ENCODE data around the gene ATXN3L. TPM values are rescaled to one million over a fixed set of nuclear protein-coding genes. Genes with fewer than 3 reads are reported as not detected.

The ATXN3L gene
- not detected in 2 replicates for total RNA-seq

DNA sequence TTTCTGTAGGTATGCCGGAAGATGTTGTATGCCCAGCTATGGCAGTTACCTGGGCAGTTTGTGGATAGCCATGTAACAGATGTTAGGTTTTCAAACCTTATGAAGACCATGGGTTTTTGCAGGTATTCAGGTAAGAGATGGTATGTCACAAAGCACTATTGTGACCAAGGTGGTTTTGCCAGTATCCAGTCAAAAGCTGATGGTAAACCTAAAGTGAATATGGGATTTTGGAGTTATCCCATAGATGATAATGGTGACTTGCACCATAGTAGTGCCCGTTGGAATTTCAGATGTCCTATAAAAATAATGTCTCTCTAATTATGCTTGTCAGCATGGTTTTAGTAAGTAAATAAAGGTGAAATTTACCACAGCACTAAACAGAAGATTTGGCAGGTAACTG, at the start of gene ATXN3L:
ATXN3L (minus strand) TSS at position 101 of the 400 bp plus-strand sequence. CDS start 119 bp downstream, outside the sequence.

Other genes with a start within 250 kb of the ATXN3L start
- not detected in 2 replicates for gene EGFL6, start 249.5 kb upstream of the ATXN3L start, total RNA-seq

Data from epithelial cell of umbilical artery (primary cell).